LNCAP (cell line): ENCODE results near the gene VTCN1.

ENCODE experiments used
- CTCF ChIP-seq: fragments of 450-650 bp; IDR thresholded peaks from 2 replicates; pipeline ENCODE4 v1.5.1; 2017; ENCODE audit warnings: mild to moderate bottlenecking

Gene VTCN1

GRCh38 chr1:117162816-117163215 is 47.9 kb downstream of the VTCN1 start:
- TF ChIP-seq CTCF, result no peak

- TF ChIP-seq CTCF, result no peak
These were observed 48.8 kb downstream of the VTCN1 start for GRCh38 chr1:117161887-117162286.

GRCh38 chr1:117150316-117150715 is 60.4 kb downstream of the VTCN1 start:
- no peak for TF ChIP-seq CTCF

GRCh38 chr1:117147856-117148588 is 62.7 kb downstream of the VTCN1 start:
- TF ChIP-seq CTCF, result no peak

- TF ChIP-seq CTCF, result no peak
These were observed 63.3 kb downstream of the VTCN1 start for GRCh38 chr1:117147341-117147831.

GRCh38 chr1:117146575-117147340 is 64.0 kb downstream of the VTCN1 start:
- TF ChIP-seq CTCF, result no peak

- no peak for TF ChIP-seq CTCF
These were observed 64.7 kb downstream of the VTCN1 start for GRCh38 chr1:117146072-117146471.
